HFFc6 (cell line): ENCODE data around the gene TRIM28. TPM values are rescaled to one million over a fixed set of nuclear protein-coding genes. Genes with fewer than 3 reads are reported as not detected.
A peak's percentile ranks its signal among the peaks of the same experiment; 100 is the strongest.

Source experiments
- DNase-seq: peaks from one replicate; pipeline ENCODE4 v3.0.0-alpha.2; 2018
- H3K27ac Mint-ChIP-seq: 2 replicates; pipeline ENCODE4 v1.8.0; 2020; ENCODE audit warnings: mild to moderate bottlenecking, mixed read lengths
- H3K27me3 Mint-ChIP-seq: 2 replicates; pipeline ENCODE4 v1.8.0; 2021; ENCODE audit warnings: mild to moderate bottlenecking, moderate library complexity, mixed read lengths; ENCODE audit not compliant: insufficient read depth
- H3K36me3 Mint-ChIP-seq: 2 replicates; pipeline ENCODE4 v1.8.0; 2021; ENCODE audit warnings: low read depth, mixed read lengths
- H3K4me1 Mint-ChIP-seq: 2 replicates; pipeline ENCODE4 v1.8.0; 2020; ENCODE audit warnings: low read depth, mixed read lengths
- H3K4me3 Mint-ChIP-seq: 2 replicates; pipeline ENCODE4 v1.8.0; 2020; ENCODE audit warnings: mild to moderate bottlenecking, moderate library complexity, mixed read lengths
- H3K9me3 Mint-ChIP-seq: 2 replicates; pipeline ENCODE4 v1.8.0; 2020; ENCODE audit warnings: mild to moderate bottlenecking, mixed read lengths
- CTCF ChIP-seq: fragments of 200-600 bp; sonication (generic); IDR thresholded peaks from 2 replicates; pipeline ENCODE4 v1.5.0; 2021; ENCODE audit warnings: antibody characterized with exemption, mild to moderate bottlenecking
- total RNA-seq, 6 experiments: library from RNA; stranded (reverse); fragmentation: NEBNext Ultra II Directional; extraction: Animal tissue kit (Norgen Biotek cat#: 25700); gene quantifications; 2 replicates in 1 of 6; 3 replicates in 5 of 6; pipeline ENCODE4 v1.2.3, GENCODE V29; 2021

The TRIM28 gene
- total RNA-seq, 6 experiments from 2014 or later: 376 to 529 (median 445) TPM

GRCh38 chr19:58519087-58519354, 24.8 kb upstream of the TRIM28 start:
- H3K27me3 Mint-ChIP-seq: peaks cover 4% of the 10 kb centered on the region
- H3K4me3 Mint-ChIP-seq: peak overlapping the region; percentile 95
- H3K27ac Mint-ChIP-seq: peak overlapping the region; percentile 96
- no peaks in the 10 kb centered on the region for H3K9me3 Mint-ChIP-seq
- H3K4me1 Mint-ChIP-seq: peaks cover 26% of the 10 kb centered on the region
- H3K36me3 Mint-ChIP-seq: peaks cover 5% of the 10 kb centered on the region
- peak; percentile 54; the same call in 1 of the 2 replicates for TF ChIP-seq CTCF
- DNase-seq: peak; percentile 60

GRCh38 chr19:58519355-58520256, 24.3 kb upstream of the TRIM28 start, which contains the start of gene ZBTB45:
Gene ZBTB45, minus strand, starts transcription at chr19:58519810. Its CDS starts 2,137 bp downstream, at chr19:58517673.
- TF ChIP-seq CTCF: peak; percentile 77
- Mint-ChIP-seq H3K4me1 (peaks cover 26% of the 10 kb centered on the region), H3K36me3 (peaks cover 5% of the 10 kb centered on the region), H3K27me3 (peaks cover 4% of the 10 kb centered on the region), H3K4me3 (peak within 1 kb of the TSS; percentile 95), H3K27ac (peak within 1 kb of the TSS; percentile 96), H3K9me3 (no peaks in the 10 kb centered on the region)
- DNase-seq: peak; percentile 97

- no peak for DNase-seq
- H3K27ac Mint-ChIP-seq: peak overlapping the region; percentile 96
- peaks cover 26% of the 10 kb centered on the region for H3K4me1 Mint-ChIP-seq
- peaks cover 5% of the 10 kb centered on the region for H3K36me3 Mint-ChIP-seq
- no peaks in the 10 kb centered on the region for H3K9me3 Mint-ChIP-seq
- peaks cover 2% of the 10 kb centered on the region; the same call in 1 of the 2 replicates for H3K27me3 Mint-ChIP-seq
- peak overlapping the region; percentile 95 for H3K4me3 Mint-ChIP-seq
- no peak for TF ChIP-seq CTCF
These were observed 23.6 kb upstream of the TRIM28 start for GRCh38 chr19:58520257-58520599.

GRCh38 chr19:58521651-58522050, 22.2 kb upstream of the TRIM28 start:
- H3K27ac Mint-ChIP-seq: peak overlapping the region; percentile 64
- peaks cover 19% of the 10 kb centered on the region for H3K4me1 Mint-ChIP-seq
- DNase-seq: no peak

GRCh38 chr19:58522709-58523108, 21.2 kb upstream of the TRIM28 start:
- no peaks in the 10 kb centered on the region for H3K36me3 Mint-ChIP-seq
- peaks cover 19% of the 10 kb centered on the region for H3K4me1 Mint-ChIP-seq
- H3K9me3 Mint-ChIP-seq: no peaks in the 10 kb centered on the region
- peaks cover 3% of the 10 kb centered on the region for H3K27me3 Mint-ChIP-seq
- H3K4me3 Mint-ChIP-seq: no peak overlapping the region
- DNase-seq: no peak
- TF ChIP-seq CTCF: no peak
- no peak overlapping the region for H3K27ac Mint-ChIP-seq

More at GRCh38 chr19:58521651-58522050, 22.2 kb upstream of the TRIM28 start:
- Mint-ChIP-seq H3K27me3 (no peaks in the 10 kb centered on the region; the same call in 1 of the 2 replicates), H3K4me3 (peak overlapping the region; percentile 57), H3K9me3 (no peaks in the 10 kb centered on the region), H3K36me3 (no peaks in the 10 kb centered on the region)
- TF ChIP-seq CTCF: no peak
